ENCODE data around the gene SNAI3. TPM values are rescaled to one million over a fixed set of nuclear protein-coding genes. Genes with fewer than 3 reads are reported as not detected.
A peak's percentile ranks its signal among the peaks of the same experiment; 100 is the strongest.

Gene SNAI3
- total RNA-seq, 1 experiment from 2014 or later, result not detected

- DNase-seq (ENCODE audit: low spot score), result no peak
Observed at GRCh38 chr16:88634994-88635670, 51.2 kb downstream of the SNAI3 start.

- DNase-seq (ENCODE audit: low spot score), result no peak
Observed at GRCh38 chr16:88634141-88634993, 51.9 kb downstream of the SNAI3 start.

- DNase-seq (ENCODE audit: low spot score), result peak; percentile 51
Observed at GRCh38 chr16:88633684-88634140, 52.6 kb downstream of the SNAI3 start.

- DNase-seq (ENCODE audit: low spot score), result no peak
Observed at GRCh38 chr16:88632587-88632930, 53.7 kb downstream of the SNAI3 start.

GRCh38 chr16:88631920-88632586 is 54.3 kb downstream of the SNAI3 start:
- DNase-seq (ENCODE audit: low spot score), result no peak

- no peak for DNase-seq (ENCODE audit: low spot score)
Observed at GRCh38 chr16:88631384-88631783, 54.9 kb downstream of the SNAI3 start.

- no peak for DNase-seq (ENCODE audit: low spot score)
Observed at GRCh38 chr16:88630941-88631340, 55.4 kb downstream of the SNAI3 start.

GRCh38 chr16:88630433-88630832 is 55.9 kb downstream of the SNAI3 start:
- no peak for DNase-seq (ENCODE audit: low spot score)

- no peak for DNase-seq (ENCODE audit: low spot score)
Observed at GRCh38 chr16:88629835-88630234, 56.5 kb downstream of the SNAI3 start.

GRCh38 chr16:88628512-88628974 is 57.8 kb downstream of the SNAI3 start:
- peak; percentile 35 for DNase-seq (ENCODE audit: low spot score)

Other genes starting within 250 kb of the SNAI3 start
- 0.95 and 1.4 TPM in 2 replicates for gene ZFPM1, start 233.2 kb downstream of the SNAI3 start, total RNA-seq (2014; rRNA removed; shearing (Covaris generic))
- 17.7 and 18.3 TPM in 2 replicates for gene ZC3H18, start 116.1 kb downstream of the SNAI3 start, total RNA-seq (2014; rRNA removed; shearing (Covaris generic))
- not detected in 2 replicates for gene IL17C, start 47.9 kb downstream of the SNAI3 start, total RNA-seq (2014; rRNA removed; shearing (Covaris generic))
- 0.19 TPM in 1 of 2 replicates, not detected in the other for gene CYBA, start 35.5 kb downstream of the SNAI3 start, total RNA-seq (2014; rRNA removed; shearing (Covaris generic))
- gene MVD, start 23.4 kb downstream of the SNAI3 start, total RNA-seq (2014; rRNA removed; shearing (Covaris generic)), result 53.8 and 56.3 TPM in 2 replicates
- gene RNF166, start 19.9 kb upstream of the SNAI3 start, total RNA-seq (2014; rRNA removed; shearing (Covaris generic)), result 43.6 and 51.2 TPM in 2 replicates
- 20.5 and 21.2 TPM in 2 replicates for gene CTU2, start 20.0 kb upstream of the SNAI3 start, total RNA-seq (2014; rRNA removed; shearing (Covaris generic))
- gene PIEZO1, start 98.7 kb upstream of the SNAI3 start, total RNA-seq (2014; rRNA removed; shearing (Covaris generic)), result 186 and 226 TPM in 2 replicates
- 29.3 and 39.2 TPM in 2 replicates for gene CDT1, start 117.3 kb upstream of the SNAI3 start, total RNA-seq (2014; rRNA removed; shearing (Covaris generic))
- 255 and 258 TPM in 2 replicates for gene APRT, start 125.4 kb upstream of the SNAI3 start, total RNA-seq (2014; rRNA removed; shearing (Covaris generic))
- 25.8 and 34.3 TPM in 2 replicates for gene GALNS, start 170.4 kb upstream of the SNAI3 start, total RNA-seq (2014; rRNA removed; shearing (Covaris generic))
- 52.9 and 78.8 TPM in 2 replicates for gene TRAPPC2L, start 170.6 kb upstream of the SNAI3 start, total RNA-seq (2014; rRNA removed; shearing (Covaris generic))
- not detected in 2 replicates for gene PABPN1L, start 180.2 kb upstream of the SNAI3 start, total RNA-seq (2014; rRNA removed; shearing (Covaris generic))

Measured in A172 (cell line).